NCI-H2196 (cell line): ENCODE data around the gene CHPT1.

Experiments
- DNase-seq: peaks from one replicate; lab custom pipeline; 2025; ENCODE audit not compliant: unreplicated experiment; lab: John Stamatoyannopoulos, UW

The CHPT1 gene

GRCh38 chr12:101761350-101761749 is 63.9 kb downstream of the CHPT1 start:
- no peak for DNase-seq

GRCh38 chr12:101761781-101762180 is 64.3 kb downstream of the CHPT1 start:
- DNase-seq: no peak

GRCh38 chr12:101763246-101763931 is 65.9 kb downstream of the CHPT1 start:
- DNase-seq: no peak

GRCh38 chr12:101764051-101764792 is 66.8 kb downstream of the CHPT1 start:
- DNase-seq: no peak

GRCh38 chr12:101767537-101767936 is 70.1 kb downstream of the CHPT1 start:
- DNase-seq: no peak

- no peak for DNase-seq
Measured at GRCh38 chr12:101768781-101769180, 71.3 kb downstream of the CHPT1 start.

- DNase-seq: peak; percentile 31
Measured at GRCh38 chr12:101769865-101770264, 72.4 kb downstream of the CHPT1 start.

GRCh38 chr12:101772012-101772775 is 74.8 kb downstream of the CHPT1 start:
- no peak for DNase-seq

GRCh38 chr12:101773650-101774162 is 76.3 kb downstream of the CHPT1 start:
- DNase-seq: peak; percentile 67

GRCh38 chr12:101775816-101776215 is 78.4 kb downstream of the CHPT1 start:
- DNase-seq: no peak

- DNase-seq: no peak
Measured at GRCh38 chr12:101777485-101777884, 80.0 kb downstream of the CHPT1 start.

GRCh38 chr12:101777978-101778377 is 80.5 kb downstream of the CHPT1 start:
- no peak for DNase-seq
